ENCODE measurements around the gene CERS6.

CERS6 gene

GRCh38 chr2:168727904-168728470, 271.9 kb downstream of the CERS6 start:
- no peaks in the 10 kb centered on the region for H3K27me3 ChIP-seq (ENCODE audit: control insufficient read depth, insufficient read depth, low read length)
- no peak overlapping the region for H3K9ac ChIP-seq
- H3K4me2 ChIP-seq (ENCODE audit: low read length) = no peak overlapping the region
- H2AFZ ChIP-seq = no peak overlapping the region
- H3K36me3 ChIP-seq (ENCODE audit: control insufficient read depth, insufficient read depth, low read length) = no peaks in the 10 kb centered on the region
- H3K9me3 ChIP-seq (ENCODE audit: control insufficient read depth, low read length) = no peaks in the 10 kb centered on the region
- no peak overlapping the region for H3K27ac ChIP-seq
- TF ChIP-seq, protein P1, sequence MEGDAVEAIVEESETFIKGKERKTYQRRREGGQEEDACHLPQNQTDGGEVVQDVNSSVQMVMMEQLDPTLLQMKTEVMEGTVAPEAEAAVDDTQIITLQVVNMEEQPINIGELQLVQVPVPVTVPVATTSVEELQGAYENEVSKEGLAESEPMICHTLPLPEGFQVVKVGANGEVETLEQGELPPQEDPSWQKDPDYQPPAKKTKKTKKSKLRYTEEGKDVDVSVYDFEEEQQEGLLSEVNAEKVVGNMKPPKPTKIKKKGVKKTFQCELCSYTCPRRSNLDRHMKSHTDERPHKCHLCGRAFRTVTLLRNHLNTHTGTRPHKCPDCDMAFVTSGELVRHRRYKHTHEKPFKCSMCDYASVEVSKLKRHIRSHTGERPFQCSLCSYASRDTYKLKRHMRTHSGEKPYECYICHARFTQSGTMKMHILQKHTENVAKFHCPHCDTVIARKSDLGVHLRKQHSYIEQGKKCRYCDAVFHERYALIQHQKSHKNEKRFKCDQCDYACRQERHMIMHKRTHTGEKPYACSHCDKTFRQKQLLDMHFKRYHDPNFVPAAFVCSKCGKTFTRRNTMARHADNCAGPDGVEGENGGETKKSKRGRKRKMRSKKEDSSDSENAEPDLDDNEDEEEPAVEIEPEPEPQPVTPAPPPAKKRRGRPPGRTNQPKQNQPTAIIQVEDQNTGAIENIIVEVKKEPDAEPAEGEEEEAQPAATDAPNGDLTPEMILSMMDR (IDR thresholded peaks at IDR 0.05) = no peak
- peaks cover 3% of the 10 kb centered on the region for H3K4me1 ChIP-seq
- no peak overlapping the region for H3K4me3 ChIP-seq (ENCODE audit: low read depth, low read length)
- no peaks in the 10 kb centered on the region for H3K79me2 ChIP-seq

DNA sequence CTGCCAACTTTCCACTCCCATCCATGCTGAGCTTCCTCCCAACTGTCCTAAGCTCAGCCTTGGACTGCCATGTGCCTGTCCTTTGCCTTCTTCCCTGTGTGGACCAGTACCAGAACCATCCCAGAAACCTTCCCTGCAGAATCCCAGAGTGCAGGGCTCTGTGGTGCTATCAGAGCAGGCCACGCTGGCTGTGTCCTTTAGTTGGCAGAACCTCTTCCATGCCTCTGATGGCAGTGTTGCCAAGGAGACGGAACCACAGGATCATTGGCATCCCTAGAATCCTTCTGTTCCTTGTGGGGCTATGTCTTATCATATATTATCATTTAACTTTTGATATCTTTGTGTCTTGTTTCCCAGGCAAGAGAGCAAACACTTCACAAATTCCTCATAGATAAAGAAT, 273.4 kb downstream of the CERS6 start:
- Histone ChIP-seq H3K4me3 (ENCODE audit: low read depth, low read length) (no peak overlapping the region), H3K36me3 (ENCODE audit: control insufficient read depth, insufficient read depth, low read length) (no peaks in the 10 kb centered on the region), H3K79me2 (no peaks in the 10 kb centered on the region), H3K4me2 (ENCODE audit: low read length) (no peak overlapping the region), H2AFZ (no peak overlapping the region), H3K9me3 (ENCODE audit: control insufficient read depth, low read length) (no peaks in the 10 kb centered on the region), H3K27me3 (ENCODE audit: control insufficient read depth, insufficient read depth, low read length) (no peaks in the 10 kb centered on the region), H3K4me1 (peaks cover 3% of the 10 kb centered on the region), H3K27ac (no peak overlapping the region), H3K9ac (no peak overlapping the region)
- TF ChIP-seq, protein P1 (IDR thresholded peaks at IDR 0.05) = no peak

DNA sequence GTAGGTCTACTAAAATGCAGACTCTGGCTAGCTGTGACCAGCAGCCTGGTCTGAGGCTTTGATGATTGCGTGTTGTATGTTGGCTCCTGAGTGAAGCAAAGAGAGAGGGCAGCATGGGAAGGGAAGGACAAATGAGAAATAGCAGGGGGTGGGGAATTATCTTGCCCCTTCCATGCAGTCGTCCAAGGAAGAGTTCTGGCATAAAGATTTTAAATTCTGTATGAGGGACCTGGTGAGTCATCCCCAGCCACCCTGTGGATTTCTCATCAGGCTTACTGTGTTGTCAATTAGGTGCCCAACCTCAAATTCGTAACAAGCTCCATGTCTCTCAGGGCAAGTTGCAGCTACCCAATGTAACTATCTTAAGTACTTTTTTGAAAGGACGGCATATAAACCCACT, 274.3 kb downstream of the CERS6 start:
- TF ChIP-seq, protein P1 (IDR thresholded peaks at IDR 0.05) = no peak

DNA sequence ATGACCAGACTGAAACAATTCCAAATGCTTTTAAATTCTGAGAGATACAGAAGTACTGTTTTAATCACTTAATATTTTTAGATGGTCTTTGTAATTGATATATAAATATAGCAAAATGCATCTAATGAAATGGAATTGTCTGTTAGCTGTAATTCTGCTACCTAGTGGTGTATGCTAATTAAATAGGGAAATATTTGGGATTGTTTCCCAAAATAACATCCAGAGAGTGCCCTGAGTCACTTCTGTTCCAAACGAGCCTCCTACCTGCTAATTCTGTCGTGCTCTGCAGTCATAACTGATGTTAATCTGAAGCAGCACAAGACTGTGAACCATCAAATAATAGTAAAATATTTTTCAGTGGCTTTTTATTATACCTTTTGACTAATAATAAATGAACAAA, 274.9 kb downstream of the CERS6 start:
- TF ChIP-seq, protein P1 (IDR thresholded peaks at IDR 0.05) = no peak
- H3K36me3 ChIP-seq (ENCODE audit: control insufficient read depth, insufficient read depth, low read length) = no peaks in the 10 kb centered on the region
- H3K4me3 ChIP-seq (ENCODE audit: low read depth, low read length) = no peak overlapping the region
- H2AFZ ChIP-seq = no peak overlapping the region
- no peak overlapping the region for H3K27ac ChIP-seq
- H3K4me2 ChIP-seq (ENCODE audit: low read length) = no peak overlapping the region
- H3K9ac ChIP-seq = no peak overlapping the region
- H3K4me1 ChIP-seq = peaks cover 3% of the 10 kb centered on the region
- H3K79me2 ChIP-seq = no peaks in the 10 kb centered on the region
- H3K9me3 ChIP-seq (ENCODE audit: control insufficient read depth, low read length) = no peaks in the 10 kb centered on the region
- no peaks in the 10 kb centered on the region for H3K27me3 ChIP-seq (ENCODE audit: control insufficient read depth, insufficient read depth, low read length)

More for the DNA sequence above, 274.3 kb downstream of the CERS6 start:
- Histone ChIP-seq H3K9me3 (ENCODE audit: control insufficient read depth, low read length) (no peaks in the 10 kb centered on the region), H3K4me1 (peaks cover 3% of the 10 kb centered on the region), H3K4me3 (ENCODE audit: low read depth, low read length) (no peak overlapping the region), H3K79me2 (no peaks in the 10 kb centered on the region), H3K9ac (no peak overlapping the region), H3K27me3 (ENCODE audit: control insufficient read depth, insufficient read depth, low read length) (no peaks in the 10 kb centered on the region), H2AFZ (no peak overlapping the region), H3K27ac (no peak overlapping the region), H3K36me3 (ENCODE audit: control insufficient read depth, insufficient read depth, low read length) (no peaks in the 10 kb centered on the region), H3K4me2 (ENCODE audit: low read length) (no peak overlapping the region)

DNA sequence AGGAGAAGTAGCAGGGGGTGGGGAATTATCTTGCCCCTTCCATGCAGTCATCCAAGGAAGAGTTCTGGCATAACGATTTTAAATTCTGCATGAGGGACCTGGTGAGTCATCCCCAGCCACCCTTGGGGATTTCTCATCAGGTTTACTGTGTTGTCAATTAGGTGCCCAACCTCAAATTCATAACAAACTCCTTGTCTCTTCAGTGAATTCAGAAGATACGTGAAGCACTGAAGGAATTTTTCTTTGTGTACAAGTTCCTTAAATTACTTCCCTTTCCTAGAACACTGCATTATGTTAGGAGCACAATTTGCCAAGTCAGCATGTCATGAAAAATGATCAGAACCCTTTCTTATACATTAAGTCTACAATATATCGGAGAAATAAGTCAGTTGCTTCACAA, 275.5 kb downstream of the CERS6 start:
- no peaks in the 10 kb centered on the region for H3K27me3 ChIP-seq (ENCODE audit: control insufficient read depth, insufficient read depth, low read length)
- H3K79me2 ChIP-seq = no peaks in the 10 kb centered on the region
- H2AFZ ChIP-seq = no peak overlapping the region
- H3K4me2 ChIP-seq (ENCODE audit: low read length) = no peak overlapping the region
- no peak overlapping the region for H3K27ac ChIP-seq
- H3K4me1 ChIP-seq = peaks cover 3% of the 10 kb centered on the region
- no peaks in the 10 kb centered on the region for H3K36me3 ChIP-seq (ENCODE audit: control insufficient read depth, insufficient read depth, low read length)
- H3K4me3 ChIP-seq (ENCODE audit: low read depth, low read length) = no peak overlapping the region
- H3K9me3 ChIP-seq (ENCODE audit: control insufficient read depth, low read length) = no peaks in the 10 kb centered on the region
- TF ChIP-seq, protein P1 (IDR thresholded peaks at IDR 0.05) = no peak
- no peak overlapping the region for H3K9ac ChIP-seq

All from parathyroid adenoma (tissue), 2 donors.